ENCODE measurements around the gene ISYNA1. TPM values are rescaled to one million over a fixed set of nuclear protein-coding genes. Genes with fewer than 3 reads are reported as not detected.

Gene ISYNA1
- total and polyA plus RNA-seq, 2 donors (not counting 3 experiments of a cell fraction or from before 2014, with no cell fraction given): 69.0 to 70.2 TPM

DNA sequence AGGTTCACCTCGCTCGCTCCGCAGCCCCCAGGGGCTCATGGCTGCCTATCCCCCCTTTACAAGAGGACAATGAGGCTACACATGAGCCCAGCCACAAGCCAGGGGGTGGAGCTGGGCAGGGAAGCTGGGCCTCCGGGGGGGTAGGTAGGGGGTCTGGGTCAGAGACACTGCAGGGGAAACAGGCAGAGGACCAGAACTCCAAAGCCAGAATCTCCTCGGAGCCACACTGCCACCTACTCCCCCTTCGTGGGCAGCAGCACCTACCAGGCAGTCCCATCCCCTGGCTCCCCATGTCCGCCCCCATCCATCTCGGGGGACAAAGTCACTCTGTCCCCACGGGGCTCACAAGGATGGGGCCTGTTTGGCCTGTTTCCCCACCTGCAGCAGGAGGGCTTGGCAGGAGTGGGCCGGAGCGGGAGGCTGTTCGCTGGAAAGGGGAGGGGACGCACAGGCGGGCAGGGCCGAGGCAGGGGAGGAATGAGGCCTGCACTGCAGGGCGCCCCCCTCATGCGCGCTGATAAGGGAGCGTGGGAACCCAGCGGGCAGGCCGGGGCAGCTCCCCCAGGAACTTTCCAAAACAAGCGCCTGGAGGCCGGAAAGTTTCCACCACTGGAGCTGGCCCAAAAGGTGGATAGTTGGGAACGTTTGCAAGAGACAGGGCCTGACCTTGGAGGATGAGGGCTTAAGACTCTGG, 545 bp upstream of the ISYNA1 start:
- Histone ChIP-seq H4K20me1 (replicated peaks; ENCODE audit: control insufficient read depth, extremely low read depth, insufficient read depth, low read length) (no peaks in the 10 kb centered on the region), H2AFZ (ENCODE audit: low read depth, low read length) (no peak overlapping the region), H3K79me2 (ENCODE audit: control insufficient read depth, insufficient read depth, low read length) (no peaks in the 10 kb centered on the region), H3K4me3 (replicated peaks in 1 of 3; ENCODE audit: insufficient read depth in 1 of 3, low read depth in 1 of 3, low read length in 3 of 3) (no peak overlapping the region), H3K9ac (replicated peaks; ENCODE audit: extremely low read depth, insufficient read depth, low read length) (no peak overlapping the region), H3K36me3 (ENCODE audit: control insufficient read depth in 2 of 2, extremely low read depth in 1 of 2, insufficient read depth in 2 of 2, low read length in 2 of 2) (peaks cover 0 to 5% of the 10 kb centered on the region in 2 experiments), H3K4me1 (ENCODE audit: control insufficient read depth, extremely low read depth, insufficient read depth, low read length) (peaks cover 6% of the 10 kb centered on the region), H3K27ac (ENCODE audit: insufficient read depth, low read depth, low read length) (no peak overlapping the region), H3K9me3 (replicated peaks; ENCODE audit: control insufficient read depth, insufficient read depth, low read length) (no peaks in the 10 kb centered on the region), H3K4me2 (ENCODE audit: insufficient read depth, low read length) (no peak overlapping the region), H3K27me3 (ENCODE audit: control insufficient read depth in 2 of 2, insufficient read depth in 2 of 2, low read length in 2 of 2) (no peaks in the 10 kb centered on the region), H3K9me1 (replicated peaks; ENCODE audit: control insufficient read depth, extremely low read depth, insufficient read depth, low read length) (no peaks in the 10 kb centered on the region)
- no TSS peak for BruUV-seq (replicated peaks)
- ChIA-PET CTCF (interaction anchor here (1.0 to 3.7 kb wide), 3 partner anchors 9 to 22 kb away, joined by 3 to 23 read pairs (median 3); no protein-coding TSS in a partner anchor), POLR2A (no interaction called here)
- DNase-seq (ENCODE audit: low read depth, low spot score) (peak; percentile 24), FAIRE-seq (peak; percentile 37)
- TF ChIP-seq GATA2 (IDR thresholded peaks at IDR 0.05; ENCODE audit: insufficient read depth, insufficient read length, low read depth, low read length): no peak
- no peak for TF ChIP-seq EZH2 (IDR thresholded peaks at IDR 0.05; ENCODE audit: borderline replicate concordance, low read depth, low read length, severe bottlenecking)
- no peak for TF ChIP-seq FOS (IDR thresholded peaks at IDR 0.05; ENCODE audit: borderline replicate concordance, insufficient read depth, low read length)
- TF ChIP-seq JUN (IDR thresholded peaks at IDR 0.05; ENCODE audit: borderline replicate concordance, insufficient read depth, insufficient read length, low read depth): no peak
- no peak for TF ChIP-seq POLR2AphosphoS5 (IDR thresholded peaks at IDR 0.05; ENCODE audit: insufficient read depth, low read depth, low read length)
- TF ChIP-seq, protein P1, sequence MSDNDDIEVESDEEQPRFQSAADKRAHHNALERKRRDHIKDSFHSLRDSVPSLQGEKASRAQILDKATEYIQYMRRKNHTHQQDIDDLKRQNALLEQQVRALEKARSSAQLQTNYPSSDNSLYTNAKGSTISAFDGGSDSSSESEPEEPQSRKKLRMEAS (IDR thresholded peaks at IDR 0.05; ENCODE audit: insufficient read depth, insufficient read length): no peak
- TF ChIP-seq MYC (IDR thresholded peaks at IDR 0.05; ENCODE audit: low read depth, low read length): no peak
- TF ChIP-seq POLR2A (IDR thresholded peaks at IDR 0.05; ENCODE audit: low read depth, low read length): no peak
- TF ChIP-seq, protein P2, sequence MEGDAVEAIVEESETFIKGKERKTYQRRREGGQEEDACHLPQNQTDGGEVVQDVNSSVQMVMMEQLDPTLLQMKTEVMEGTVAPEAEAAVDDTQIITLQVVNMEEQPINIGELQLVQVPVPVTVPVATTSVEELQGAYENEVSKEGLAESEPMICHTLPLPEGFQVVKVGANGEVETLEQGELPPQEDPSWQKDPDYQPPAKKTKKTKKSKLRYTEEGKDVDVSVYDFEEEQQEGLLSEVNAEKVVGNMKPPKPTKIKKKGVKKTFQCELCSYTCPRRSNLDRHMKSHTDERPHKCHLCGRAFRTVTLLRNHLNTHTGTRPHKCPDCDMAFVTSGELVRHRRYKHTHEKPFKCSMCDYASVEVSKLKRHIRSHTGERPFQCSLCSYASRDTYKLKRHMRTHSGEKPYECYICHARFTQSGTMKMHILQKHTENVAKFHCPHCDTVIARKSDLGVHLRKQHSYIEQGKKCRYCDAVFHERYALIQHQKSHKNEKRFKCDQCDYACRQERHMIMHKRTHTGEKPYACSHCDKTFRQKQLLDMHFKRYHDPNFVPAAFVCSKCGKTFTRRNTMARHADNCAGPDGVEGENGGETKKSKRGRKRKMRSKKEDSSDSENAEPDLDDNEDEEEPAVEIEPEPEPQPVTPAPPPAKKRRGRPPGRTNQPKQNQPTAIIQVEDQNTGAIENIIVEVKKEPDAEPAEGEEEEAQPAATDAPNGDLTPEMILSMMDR (IDR thresholded peaks at IDR 0.05; ENCODE audit: extremely low read depth in 1 of 2, insufficient read depth in 1 of 2, low read depth in 1 of 2, low read length in 2 of 2): no peak
- dilution Hi-C loops (cut with MboI; ENCODE audit: extremely low pct_ligation_motif_present, low sequenced_read_pairs) (no loop called here), intact Hi-C loops (cut with micrococcal nuclease) (no loop called here)
